Transverse colon (tissue), 4 donors: Measurements from ENCODE around the gene SWT1.

Experiments
- EP300 ChIP-seq: sonication (generic); formaldehyde crosslinking; IDR thresholded peaks from one replicate; pipeline ENCODE4 v1.6.1; 2017; ENCODE audit warnings: antibody characterized with exemption, low read depth
- POLR2A ChIP-seq: fragments of 450-650 bp; IDR thresholded peaks from one replicate; pipeline ENCODE4 v1.6.1; 2016; ENCODE audit warnings: antibody characterized with exemption, mild to moderate bottlenecking, moderate library complexity
- POLR2AphosphoS5 ChIP-seq, 3 donors: sonication (generic); formaldehyde crosslinking; IDR thresholded peaks; one replicate each; pipeline ENCODE4 v1.6.1; 2016; ENCODE audit warnings: antibody characterized with exemption in 3 of 3
- TF ChIP-seq, protein P1 (sequence below), 5 experiments: fragments of 200-600 bp in 3 of 5; fragments of 450-650 bp in 2 of 5; sonication (generic) in 3 of 5; IDR thresholded peaks; 1 replicate in 2 of 5; 2 replicates in 3 of 5; pipeline ENCODE4 v1.5.1; 2016 to 2017; ENCODE audit warnings: antibody characterized with exemption in 5 of 5, inconsistent platforms in 3 of 5, mild to moderate bottlenecking in 2 of 5, moderate library complexity in 1 of 5

- peak; percentile 99 for TF ChIP-seq POLR2A
- no peak for TF ChIP-seq EP300
- TF ChIP-seq, protein P1, sequence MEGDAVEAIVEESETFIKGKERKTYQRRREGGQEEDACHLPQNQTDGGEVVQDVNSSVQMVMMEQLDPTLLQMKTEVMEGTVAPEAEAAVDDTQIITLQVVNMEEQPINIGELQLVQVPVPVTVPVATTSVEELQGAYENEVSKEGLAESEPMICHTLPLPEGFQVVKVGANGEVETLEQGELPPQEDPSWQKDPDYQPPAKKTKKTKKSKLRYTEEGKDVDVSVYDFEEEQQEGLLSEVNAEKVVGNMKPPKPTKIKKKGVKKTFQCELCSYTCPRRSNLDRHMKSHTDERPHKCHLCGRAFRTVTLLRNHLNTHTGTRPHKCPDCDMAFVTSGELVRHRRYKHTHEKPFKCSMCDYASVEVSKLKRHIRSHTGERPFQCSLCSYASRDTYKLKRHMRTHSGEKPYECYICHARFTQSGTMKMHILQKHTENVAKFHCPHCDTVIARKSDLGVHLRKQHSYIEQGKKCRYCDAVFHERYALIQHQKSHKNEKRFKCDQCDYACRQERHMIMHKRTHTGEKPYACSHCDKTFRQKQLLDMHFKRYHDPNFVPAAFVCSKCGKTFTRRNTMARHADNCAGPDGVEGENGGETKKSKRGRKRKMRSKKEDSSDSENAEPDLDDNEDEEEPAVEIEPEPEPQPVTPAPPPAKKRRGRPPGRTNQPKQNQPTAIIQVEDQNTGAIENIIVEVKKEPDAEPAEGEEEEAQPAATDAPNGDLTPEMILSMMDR (IDR thresholded peaks at IDR 0.05), result peak in 3 of 5 experiments; percentile 17 to 29 (median 26)
- peak; percentile 96 to 99 (median 99) for TF ChIP-seq POLR2AphosphoS5 (IDR thresholded peaks at IDR 0.05)
Observed at GRCh38 chr1:185317034-185317885, 160.3 kb downstream of the SWT1 start, which contains the start of gene IVNS1ABP.
